ENCODE data around the gene CEP63. TPM values are rescaled to one million over a fixed set of nuclear protein-coding genes. Genes with fewer than 3 reads are reported as not detected.

CEP63 gene
- total RNA-seq, 1 experiment from 2014 or later: 19.1 TPM

GRCh38 chr3:134453631-134454030 lies 32.2 kb upstream of the CEP63 start:
- BruUV-seq (replicated peaks): no TSS peak
- RAD21 ChIA-PET (ENCODE audit: low non-redundant PET in 1 of 2, low total read pairs in 2 of 2, uncharacterized antibody in 2 of 2, unreplicated experiment in 2 of 2): no interaction called here
- POLR2A ChIA-PET: no interaction called here
- H4K20me1 ChIP-seq (ENCODE audit: insufficient read depth): no peaks in the 10 kb centered on the region
- H2AFZ ChIP-seq (ENCODE audit: low read depth, low read length, poor library complexity, severe bottlenecking): no peak overlapping the region
- DNase-seq (ENCODE audit: low read depth, low spot score) (peak; percentile 13), ATAC-seq (peak; percentile 77)
- no peaks in the 10 kb centered on the region for H3K79me2 ChIP-seq (ENCODE audit: insufficient read depth, low read length)
- no peaks in the 10 kb centered on the region for H3K9me3 ChIP-seq (ENCODE audit: control insufficient read depth in 1 of 2, insufficient read depth in 1 of 2, low read depth in 1 of 2, low read length in 2 of 2)
- H3K9ac ChIP-seq (ENCODE audit: low read length): no peak overlapping the region
- TF ChIP-seq RAD21 (IDR thresholded peaks at IDR 0.05; ENCODE audit: low read depth) (peak; percentile 57), CTCF (IDR thresholded peaks at IDR 0.05 in 2 of 3, conservative IDR thresholded peaks at IDR 0.05 in 1 of 3; ENCODE audit: borderline replicate concordance in 1 of 3, insufficient read depth in 1 of 3, low read depth in 2 of 3, low read length in 2 of 3) (peak; percentile 22 to 53 (median 34); a peak in 4 of 6 replicates), MAX (IDR thresholded peaks at IDR 0.05) (no peak), EGR1 (IDR thresholded peaks at IDR 0.05; ENCODE audit: low read depth) (no peak), ZFX (IDR thresholded peaks at IDR 0.05) (no peak), FOSL1 (IDR thresholded peaks at IDR 0.05; ENCODE audit: low read depth) (no peak), POLR2A (IDR thresholded peaks at IDR 0.05; ENCODE audit: borderline replicate concordance, extremely low read depth, insufficient read depth, insufficient read length) (no peak), REST (IDR thresholded peaks at IDR 0.05; ENCODE audit: low read depth) (no peak), CEBPB (IDR thresholded peaks at IDR 0.05; ENCODE audit: low read depth) (no peak), SRF (IDR thresholded peaks at IDR 0.05; ENCODE audit: low read depth) (no peak), SIN3A (IDR thresholded peaks at IDR 0.05; ENCODE audit: low read depth) (no peak), ELF1 (IDR thresholded peaks at IDR 0.05; ENCODE audit: borderline replicate concordance, low read depth) (no peak)
- H3K27me3 ChIP-seq (ENCODE audit: insufficient read depth, low read length): no peaks in the 10 kb centered on the region
- no peak overlapping the region for H3K27ac ChIP-seq (ENCODE audit: low read depth, low read length)
- no peak overlapping the region for H3K4me3 ChIP-seq (replicated peaks in 1 of 2; ENCODE audit: low read depth in 1 of 2, low read length in 2 of 2)
- no peaks in the 10 kb centered on the region for H3K9me2 ChIP-seq (ENCODE audit: insufficient read depth)
- no peaks in the 10 kb centered on the region for H3K36me3 ChIP-seq (ENCODE audit: control insufficient read depth in 1 of 2, insufficient read depth in 2 of 2, low read length in 2 of 2)
- H3K4me1 ChIP-seq (ENCODE audit: control insufficient read depth in 1 of 2, insufficient read depth in 2 of 2, low read length in 2 of 2): no peaks in the 10 kb centered on the region
- no peak overlapping the region for H3K4me2 ChIP-seq (ENCODE audit: low read length)
- intact Hi-C loops (cut with micrococcal nuclease): no loop called here
- CTCF ChIA-PET: no interaction called here

All from HCT116 (cell line).